ENCODE measurements around the gene NR4A2.

DNA sequence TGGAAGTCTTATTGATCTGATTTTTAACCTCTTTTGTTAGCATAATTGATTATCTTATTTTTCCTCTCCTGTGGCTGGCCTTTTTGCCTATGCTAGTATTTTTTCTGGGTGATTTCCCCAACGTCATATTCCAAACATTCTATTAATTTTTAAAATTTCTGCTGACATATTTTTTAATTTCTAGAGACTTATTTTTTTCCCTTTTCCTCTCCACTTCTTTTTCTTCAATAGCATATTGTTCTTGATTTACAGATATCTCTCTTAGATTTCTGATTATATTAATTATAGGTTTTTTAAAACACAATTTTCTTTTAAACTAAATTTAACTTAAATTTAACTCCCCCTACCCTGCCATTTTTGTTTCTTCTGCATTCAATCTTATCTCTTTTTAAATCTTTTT, 47.2 kb upstream of the NR4A2 start:
- TF ChIP-seq, protein P1, sequence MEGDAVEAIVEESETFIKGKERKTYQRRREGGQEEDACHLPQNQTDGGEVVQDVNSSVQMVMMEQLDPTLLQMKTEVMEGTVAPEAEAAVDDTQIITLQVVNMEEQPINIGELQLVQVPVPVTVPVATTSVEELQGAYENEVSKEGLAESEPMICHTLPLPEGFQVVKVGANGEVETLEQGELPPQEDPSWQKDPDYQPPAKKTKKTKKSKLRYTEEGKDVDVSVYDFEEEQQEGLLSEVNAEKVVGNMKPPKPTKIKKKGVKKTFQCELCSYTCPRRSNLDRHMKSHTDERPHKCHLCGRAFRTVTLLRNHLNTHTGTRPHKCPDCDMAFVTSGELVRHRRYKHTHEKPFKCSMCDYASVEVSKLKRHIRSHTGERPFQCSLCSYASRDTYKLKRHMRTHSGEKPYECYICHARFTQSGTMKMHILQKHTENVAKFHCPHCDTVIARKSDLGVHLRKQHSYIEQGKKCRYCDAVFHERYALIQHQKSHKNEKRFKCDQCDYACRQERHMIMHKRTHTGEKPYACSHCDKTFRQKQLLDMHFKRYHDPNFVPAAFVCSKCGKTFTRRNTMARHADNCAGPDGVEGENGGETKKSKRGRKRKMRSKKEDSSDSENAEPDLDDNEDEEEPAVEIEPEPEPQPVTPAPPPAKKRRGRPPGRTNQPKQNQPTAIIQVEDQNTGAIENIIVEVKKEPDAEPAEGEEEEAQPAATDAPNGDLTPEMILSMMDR (IDR thresholded peaks at IDR 0.05) = no peak
- TF ChIP-seq POLR2A (IDR thresholded peaks at IDR 0.05) (no peak), POLR2AphosphoS5 (IDR thresholded peaks at IDR 0.05) (no peak)
